KMS-11 (cell line): Measurements from ENCODE around the gene WDR89.

Source experiments
- H2AFZ ChIP-seq: fragments of 200-600 bp; sonication (generic); 2 replicates; pipeline ENCODE4 v1.6.1; 2016; ENCODE audit warnings: antibody characterized with exemption, mixed run types, low read depth
- H3K27ac ChIP-seq: fragments of 200-600 bp; sonication (generic); 2 replicates; pipeline ENCODE4 v1.6.1; 2016; ENCODE audit warnings: mild to moderate bottlenecking, mixed run types
- H3K27me3 ChIP-seq: fragments of 200-600 bp; sonication (generic); 2 replicates; pipeline ENCODE4 v1.6.1; 2017; ENCODE audit warnings: mild to moderate bottlenecking, low read depth, mixed run types, moderate library complexity; ENCODE audit not compliant: insufficient read depth
- H3K36me3 ChIP-seq: fragments of 200-600 bp; sonication (generic); 2 replicates; pipeline ENCODE4 v1.6.1; 2017; ENCODE audit warnings: mild to moderate bottlenecking, mixed run types; ENCODE audit not compliant: insufficient read depth
- H3K4me1 ChIP-seq: fragments of 200-600 bp; sonication (generic); 2 replicates; pipeline ENCODE4 v1.6.1; 2016; ENCODE audit warnings: mild to moderate bottlenecking, low read depth, mixed run types; ENCODE audit not compliant: poor library complexity, severe bottlenecking
- H3K4me2 ChIP-seq: fragments of 200-600 bp; sonication (generic); 2 replicates; pipeline ENCODE4 v1.7.0; 2016; ENCODE audit warnings: mild to moderate bottlenecking, mixed run types
- H3K4me3 ChIP-seq: fragments of 200-600 bp; sonication (generic); IDR thresholded peaks from 2 replicates; pipeline ENCODE4 v1.6.1; 2017; ENCODE audit warnings: low read depth, low read length, mixed read lengths; ENCODE audit not compliant: insufficient read depth
- H3K79me2 ChIP-seq: fragments of 200-600 bp; sonication (generic); 2 replicates; pipeline ENCODE4 v1.6.1; 2016; ENCODE audit warnings: low read depth, mixed run types; ENCODE audit not compliant: insufficient read depth
- H3K9ac ChIP-seq: fragments of 200-600 bp; sonication (generic); 2 replicates; pipeline ENCODE4 v1.6.1; 2016; ENCODE audit warnings: mild to moderate bottlenecking, mixed run types
- H4K20me1 ChIP-seq: fragments of 200-600 bp; sonication (generic); 2 replicates; pipeline ENCODE4 v1.6.1; 2016; ENCODE audit warnings: mild to moderate bottlenecking, mixed run types; ENCODE audit not compliant: insufficient read depth
- CTCF ChIP-seq: fragments of 200-600 bp; sonication (generic); conservative IDR thresholded peaks from 2 replicates; pipeline ENCODE4 v1.6.1; 2017; ENCODE audit warnings: low read depth, mild to moderate bottlenecking, antibody characterized with exemption, low read length, moderate library complexity, mixed read lengths

The WDR89 gene

GRCh38 chr14:63659726-63660125, 18.1 kb upstream of the WDR89 start:
- H3K4me3 ChIP-seq, result no peak overlapping the region
- H3K27me3 ChIP-seq, result no peaks in the 10 kb centered on the region
- TF ChIP-seq CTCF, result no peak
- no peak overlapping the region for H3K4me2 ChIP-seq
- H3K27ac ChIP-seq, result no peak overlapping the region
- no peaks in the 10 kb centered on the region for H3K79me2 ChIP-seq
- H4K20me1 ChIP-seq, result no peaks in the 10 kb centered on the region
- H3K9ac ChIP-seq, result no peak overlapping the region
- H3K4me1 ChIP-seq, result no peaks in the 10 kb centered on the region
- H2AFZ ChIP-seq, result no peak overlapping the region
- no peaks in the 10 kb centered on the region for H3K36me3 ChIP-seq

DNA sequence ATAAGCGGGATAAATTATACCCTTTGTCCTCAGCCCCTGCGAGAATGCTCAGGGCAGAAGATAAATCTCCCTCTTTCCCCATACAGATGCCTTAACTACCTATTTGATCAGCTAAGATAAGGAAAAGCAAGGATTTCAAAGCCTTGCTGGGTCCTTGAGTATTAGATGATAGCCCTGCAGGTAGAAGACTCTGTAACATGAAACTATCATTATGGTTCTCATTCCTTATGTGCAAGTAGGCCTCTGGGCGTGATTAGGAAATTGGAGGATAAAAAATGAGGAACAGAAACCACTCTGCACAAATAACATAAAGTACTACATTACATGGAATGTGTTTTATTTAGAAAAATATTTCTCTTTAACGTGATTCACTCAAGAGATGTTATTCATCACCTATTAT, 14.5 kb upstream of the WDR89 start:
- Histone ChIP-seq H3K4me3 (no peak overlapping the region), H3K4me1 (no peaks in the 10 kb centered on the region), H3K27me3 (no peaks in the 10 kb centered on the region), H3K27ac (no peak overlapping the region), H3K36me3 (no peaks in the 10 kb centered on the region), H3K9ac (no peak overlapping the region), H2AFZ (no peak overlapping the region), H3K4me2 (no peak overlapping the region), H4K20me1 (no peaks in the 10 kb centered on the region), H3K79me2 (no peaks in the 10 kb centered on the region)
- TF ChIP-seq CTCF, result no peak

GRCh38 chr14:63654936-63655335, 13.3 kb upstream of the WDR89 start:
- Histone ChIP-seq H3K4me2 (no peak overlapping the region), H2AFZ (no peak overlapping the region), H3K27me3 (no peaks in the 10 kb centered on the region), H3K79me2 (no peaks in the 10 kb centered on the region), H3K27ac (no peak overlapping the region), H3K9ac (no peak overlapping the region), H4K20me1 (no peaks in the 10 kb centered on the region), H3K4me1 (peaks cover 8% of the 10 kb centered on the region), H3K4me3 (no peak overlapping the region), H3K36me3 (no peaks in the 10 kb centered on the region)
- TF ChIP-seq CTCF, result no peak

DNA sequence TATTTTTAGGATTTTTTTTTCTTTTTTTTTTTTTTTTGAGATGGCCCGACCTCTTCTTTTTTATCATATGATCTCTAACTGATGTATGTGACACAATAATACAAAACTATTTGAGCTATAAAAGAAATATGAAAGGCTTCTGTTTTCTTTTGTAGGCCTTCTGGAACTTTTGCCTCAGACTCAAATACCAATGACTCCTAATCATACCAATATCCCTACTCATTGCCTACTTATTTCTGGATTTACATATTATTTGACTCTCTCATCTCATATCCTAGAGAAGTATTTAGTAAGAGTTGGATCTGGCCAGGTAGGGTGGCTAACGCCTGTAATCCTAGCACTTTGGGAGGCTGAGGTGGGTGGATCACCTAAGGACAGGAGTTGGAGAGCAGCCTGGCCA, 12.7 kb upstream of the WDR89 start:
- Histone ChIP-seq H3K27ac (no peak overlapping the region), H2AFZ (no peak overlapping the region), H3K79me2 (no peaks in the 10 kb centered on the region), H3K36me3 (no peaks in the 10 kb centered on the region), H4K20me1 (no peaks in the 10 kb centered on the region), H3K4me2 (no peak overlapping the region), H3K9ac (no peak overlapping the region), H3K4me1 (peaks cover 8% of the 10 kb centered on the region), H3K4me3 (no peak overlapping the region), H3K27me3 (no peaks in the 10 kb centered on the region)
- TF ChIP-seq CTCF, result no peak

- no peak for TF ChIP-seq CTCF
- H3K27me3 ChIP-seq, result no peaks in the 10 kb centered on the region
- H3K9ac ChIP-seq, result no peak overlapping the region
Measured at GRCh38 chr14:63652406-63652805, 10.7 kb upstream of the WDR89 start.

More at GRCh38 chr14:63652406-63652805, 10.7 kb upstream of the WDR89 start:
- peaks cover 8% of the 10 kb centered on the region for H3K4me1 ChIP-seq
- no peak overlapping the region for H3K4me2 ChIP-seq
- no peaks in the 10 kb centered on the region for H4K20me1 ChIP-seq
- H2AFZ ChIP-seq, result no peak overlapping the region
- no peak overlapping the region for H3K4me3 ChIP-seq
- H3K79me2 ChIP-seq, result no peaks in the 10 kb centered on the region
- no peaks in the 10 kb centered on the region for H3K36me3 ChIP-seq
- no peak overlapping the region for H3K27ac ChIP-seq
